NCI-H146 (cell line): Measurements from ENCODE around the gene ADGRA3.

Experiments
- DNase-seq: peaks from one replicate; lab custom pipeline; 2025; lab: John Stamatoyannopoulos, UW

The ADGRA3 gene

DNA sequence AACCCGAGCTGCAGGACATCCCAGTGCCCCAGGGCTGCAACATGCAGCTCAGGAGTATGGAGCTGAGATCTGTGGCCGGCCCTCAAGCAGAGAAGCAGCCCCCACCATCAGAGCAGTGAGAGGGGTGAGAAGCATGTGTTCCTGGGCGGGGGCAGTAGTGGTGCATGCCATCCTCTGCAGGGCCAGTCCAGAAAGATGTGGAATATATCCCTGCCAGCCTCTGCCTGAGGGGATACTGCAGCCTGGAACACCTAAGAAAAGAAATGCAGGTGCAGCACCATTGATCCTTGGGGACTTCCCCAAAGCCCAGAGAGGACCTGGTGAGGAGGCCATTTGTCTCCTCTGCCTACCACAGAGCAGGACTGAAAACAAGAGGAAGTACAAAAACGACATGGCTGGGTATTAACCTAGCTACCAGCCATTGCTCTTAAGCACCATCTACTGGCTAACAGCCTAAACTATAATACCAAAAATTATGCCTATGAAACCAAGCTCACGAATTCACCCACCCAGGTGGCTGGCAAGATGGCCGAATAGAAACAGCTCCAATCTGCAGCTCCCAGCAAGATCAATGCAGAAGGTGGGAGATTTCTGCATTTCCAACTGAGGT, 158.8 kb downstream of the ADGRA3 start:
- peak; percentile 58 for DNase-seq

- no peak for DNase-seq
Observed at GRCh38 chr4:22348410-22348809, 167.5 kb downstream of the ADGRA3 start.

GRCh38 chr4:22345678-22346077, 170.2 kb downstream of the ADGRA3 start:
- peak; percentile 55 for DNase-seq

DNA sequence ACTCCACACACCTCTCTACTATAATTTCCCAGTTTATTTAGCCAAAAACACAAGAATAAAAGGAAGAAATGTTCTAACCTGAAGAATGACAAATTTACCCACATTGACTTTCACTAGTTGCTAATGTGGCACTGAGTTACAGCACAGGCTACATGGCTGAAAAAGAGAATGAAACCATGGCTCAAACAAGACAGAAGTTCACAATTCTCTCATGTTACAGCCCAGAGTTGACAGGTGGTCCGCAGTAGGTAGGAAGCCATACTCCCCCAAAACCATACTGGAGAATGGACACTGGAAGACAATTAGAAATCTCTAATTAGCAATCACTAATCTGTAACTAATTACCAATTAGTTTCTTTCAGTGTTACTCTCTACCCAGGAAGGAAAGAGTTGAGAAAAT, 170.8 kb downstream of the ADGRA3 start:
- no peak for DNase-seq

DNA sequence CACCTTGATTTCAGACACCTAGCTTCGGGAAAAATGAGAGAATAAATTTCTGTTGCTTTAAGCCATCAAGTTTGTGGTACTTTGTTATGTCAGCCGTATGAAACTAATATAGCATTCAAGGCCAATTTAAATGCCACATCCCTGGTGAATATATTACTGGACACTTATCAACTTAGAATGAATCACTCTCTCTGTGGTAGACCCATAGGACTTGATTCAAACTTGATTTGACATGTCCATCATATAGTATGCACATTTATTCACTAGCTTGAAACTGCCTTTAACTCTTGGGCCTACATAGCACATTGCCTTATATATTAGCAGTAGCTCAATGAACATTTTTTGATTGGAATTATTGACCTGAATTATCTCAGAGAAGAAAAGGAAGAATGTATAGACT, 172.3 kb downstream of the ADGRA3 start:
- no peak for DNase-seq

DNA sequence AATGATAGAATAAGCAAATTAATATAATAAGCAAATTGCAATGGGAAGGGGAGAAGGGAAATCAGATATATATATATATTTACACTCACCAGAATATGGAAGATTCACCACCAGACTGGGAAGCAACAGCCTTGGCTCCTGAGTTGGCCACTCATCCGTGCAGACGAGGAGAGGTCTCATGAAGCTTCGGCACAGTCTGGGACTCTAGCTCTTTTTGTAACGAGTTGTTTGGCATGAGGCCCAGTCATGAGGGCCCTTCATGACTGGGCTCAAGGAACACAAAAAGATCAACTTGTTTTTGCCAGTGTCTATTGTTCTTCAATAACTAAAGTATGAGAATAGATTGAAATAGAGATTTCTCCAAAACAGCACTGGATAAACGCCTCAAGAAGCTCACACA, 176.4 kb downstream of the ADGRA3 start:
- no peak for DNase-seq

- no peak for DNase-seq
Observed at GRCh38 chr4:22338796-22339195, 177.1 kb downstream of the ADGRA3 start.
